SKM-1 (cell line): ENCODE measurements around the gene TM2D3.

Source experiments
- DNase-seq: peaks from one replicate; lab custom pipeline; 2025; ENCODE audit not compliant: unreplicated experiment; lab: John Stamatoyannopoulos, UW

Gene TM2D3

GRCh38 chr15:101609742-101610610 is 42.2 kb downstream of the TM2D3 start:
- no peak for DNase-seq

- DNase-seq: no peak
Measured at GRCh38 chr15:101608201-101608600, 44.0 kb downstream of the TM2D3 start.

GRCh38 chr15:101607108-101607507 is 45.1 kb downstream of the TM2D3 start:
- DNase-seq: no peak

GRCh38 chr15:101604124-101604874 is 47.9 kb downstream of the TM2D3 start:
- no peak for DNase-seq

- no peak for DNase-seq
Measured at GRCh38 chr15:101602801-101603200, 49.4 kb downstream of the TM2D3 start.

GRCh38 chr15:101600035-101600434 is 52.1 kb downstream of the TM2D3 start:
- no peak for DNase-seq

- DNase-seq: no peak
Measured at GRCh38 chr15:101599091-101599490, 53.1 kb downstream of the TM2D3 start.

- DNase-seq: no peak
Measured at GRCh38 chr15:101597360-101597928, 54.7 kb downstream of the TM2D3 start.

- no peak for DNase-seq
Measured at GRCh38 chr15:101596633-101597032, 55.5 kb downstream of the TM2D3 start.
